GM12878 (cell line): ENCODE measurements around the gene NET1. TPM values are rescaled to one million over a fixed set of nuclear protein-coding genes. Genes with fewer than 3 reads are reported as not detected.

Experiments
- ATAC-seq: fragments of 200-7000 bp; cut with Tn5 transposase; 3 replicates; pipeline ENCODE4 v1.9.1; 2020; ENCODE audit warnings: mild to moderate bottlenecking, moderate library complexity
- BruUV-seq: library from RNA; stranded (reverse); fragments of 400-500 nt; replicated peaks from 2 replicates; lab custom pipeline; 2021; lab: Mats Ljungman, UMichigan
- CTCF ChIA-PET: fragments of 300-600 bp; sonication (Branson Sonifier 250); formaldehyde crosslinking; extraction: SDS; loops from one replicate; lab custom pipeline; 2021; ENCODE audit warnings: inconsistent platforms; lab: Yijun Ruan, JAX
- POLR2A ChIA-PET: fragments of 350-600 bp; formaldehyde crosslinking; extraction: SDS; loops from one replicate; lab custom pipeline; 2021; ENCODE audit warnings: inconsistent platforms; lab: Charles Lee
- RAD21 ChIA-PET: fragments of 300-600 bp; sonication (Branson Sonifier 250); formaldehyde crosslinking; loops from one replicate; lab custom pipeline; 2023; ENCODE audit warnings: antibody characterized with exemption; ENCODE audit not compliant: unreplicated experiment; lab: Charles Lee
- SMC1A ChIA-PET: fragments of 300-600 bp; sonication (Branson Sonifier 250); formaldehyde crosslinking; loops from one replicate; lab custom pipeline; 2023; ENCODE audit not compliant: unreplicated experiment, uncharacterized antibody; lab: Charles Lee
- DNase-seq: peaks from one replicate; pipeline ENCODE4 v3.0.0-alpha.2; 2011; ENCODE audit warnings: low read depth, low spot score
- FAIRE-seq: peaks from 3 replicates; lab custom pipeline; 2011; peaks lifted over from hg19 to GRCh38; lab: Jason Lieb, UNC
- H2AFZ ChIP-seq: 2 replicates; pipeline ENCODE4 v1.6.0; 2011; ENCODE audit warnings: low read depth, low read length, control low read depth; ENCODE audit not compliant: control insufficient read depth
- H3K27ac ChIP-seq: 2 replicates; pipeline ENCODE4 v1.5.1; 2011; ENCODE audit warnings: control low read depth; ENCODE audit not compliant: control insufficient read depth, insufficient read depth
- H3K27me3 ChIP-seq, 2 experiments: replicated peaks in 1 of 2; 2 replicates each; pipeline versions ENCODE4 v1.6.0 to v1.6.1; 2011; ENCODE audit warnings: low read length in 1 of 2; ENCODE audit not compliant: control insufficient read depth in 2 of 2, insufficient read depth in 2 of 2
- H3K36me3 ChIP-seq, 2 experiments: 2 replicates each; pipeline ENCODE4 v1.5.1; 2011; ENCODE audit warnings: low read length in 1 of 2; ENCODE audit not compliant: control insufficient read depth in 2 of 2, insufficient read depth in 2 of 2
- H3K4me1 ChIP-seq: 2 replicates; pipeline ENCODE4 v1.6.1; 2011; ENCODE audit warnings: mild to moderate bottlenecking, low read length, moderate library complexity, mixed read lengths; ENCODE audit not compliant: control insufficient read depth, insufficient read depth
- H3K4me2 ChIP-seq: 2 replicates; pipeline ENCODE4 v1.6.0; 2011; ENCODE audit warnings: control low read depth; ENCODE audit not compliant: control insufficient read depth, insufficient read depth
- H3K4me3 ChIP-seq: fragments of 200-600 bp; sonication (generic); 2 replicates; pipeline ENCODE4 v1.5.1; 2016
- H3K79me2 ChIP-seq: 2 replicates; pipeline ENCODE4 v1.6.0; 2011; ENCODE audit warnings: low read length; ENCODE audit not compliant: control insufficient read depth, insufficient read depth
- H3K9ac ChIP-seq: 2 replicates; pipeline ENCODE4 v1.8.0; 2011; ENCODE audit warnings: low read length, control low read depth, mixed read lengths; ENCODE audit not compliant: control insufficient read depth, insufficient read depth
- H3K9me3 ChIP-seq: replicated peaks from 3 replicates; pipeline ENCODE4 v1.5.1; 2011; ENCODE audit warnings: mild to moderate bottlenecking, low read length; ENCODE audit not compliant: control insufficient read depth, insufficient read depth
- H4K20me1 ChIP-seq: 2 replicates; pipeline ENCODE4 v1.6.0; 2011; ENCODE audit not compliant: control insufficient read depth, insufficient read depth
- EZH2 ChIP-seq: IDR thresholded peaks from 2 replicates; pipeline ENCODE4 v1.6.1; 2012; ENCODE audit warnings: low read depth, mild to moderate bottlenecking, control low read depth, inconsistent platforms, low read length, borderline replicate concordance; ENCODE audit not compliant: control insufficient read depth
- FOS ChIP-seq: IDR thresholded peaks from 3 replicates; pipeline ENCODE4 v1.6.1; 2011; ENCODE audit warnings: borderline replicate concordance; ENCODE audit not compliant: insufficient read length; ENCODE audit errors: extremely low read depth
- IRF4 ChIP-seq: IDR thresholded peaks from 2 replicates; pipeline ENCODE4 v1.6.1; 2011; ENCODE audit warnings: low read depth, low read length
- KAT2A ChIP-seq: conservative IDR thresholded peaks from 2 replicates; pipeline ENCODE4 v1.6.1; 2011; ENCODE audit warnings: low read depth, low read length; ENCODE audit not compliant: control insufficient read depth
- NFYB ChIP-seq: IDR thresholded peaks from 2 replicates; pipeline ENCODE4 v1.6.1; 2011; ENCODE audit warnings: low read depth, mild to moderate bottlenecking, low read length, improper control_type of control experiment, moderate library complexity; ENCODE audit not compliant: insufficient read depth
- PML ChIP-seq: IDR thresholded peaks from 2 replicates; pipeline ENCODE4 v1.6.1; 2012; ENCODE audit warnings: low read length, inconsistent platforms
- RAD51 ChIP-seq: fragments of 450-650 bp; IDR thresholded peaks from 2 replicates; pipeline ENCODE4 v1.6.1; 2016; ENCODE audit warnings: moderate library complexity, mild to moderate bottlenecking, inconsistent platforms
- SP1 ChIP-seq: IDR thresholded peaks from one replicate; pipeline ENCODE4 v1.6.1; 2011; ENCODE audit warnings: low read depth, low read length
- ZNF384 ChIP-seq: IDR thresholded peaks from 2 replicates; pipeline ENCODE4 v1.6.1; 2012; ENCODE audit warnings: low read depth, mild to moderate bottlenecking, low read length, improper control_type of control experiment, borderline replicate concordance
- WGBS: methylation state at CpG from one replicate; pipeline ENCODE4 v1.1.6; 2016; ENCODE audit warnings: low lambda C conversion rate; ENCODE audit not compliant: insufficient replicate concordance, insufficient coverage; ENCODE audit errors: missing lambda C conversion rate; 5-methylcytosine and 5-hydroxymethylcytosine counted together
- in situ Hi-C: fragments of 300-500 bp; cut with MboI; formaldehyde crosslinking; loops from 9 replicates; pipeline ENCODE4 v1.14.3; 2018; ENCODE audit warnings: mixed read lengths
- intact Hi-C: fragments of 100-400 bp; cut with micrococcal nuclease; formaldehyde crosslinking; loops from one replicate; pipeline ENCODE4 v1.14.2; 2022; ENCODE audit not compliant: unreplicated experiment
- polyA plus RNA-seq, 11 experiments: library from polyadenylated mRNA; depleted of rRNA in 4 of 11; unstranded in 6 of 11; stranded (reverse) in 5 of 11; fragments of >200 nt; fragmentation: Nextera tagmentation in 4 of 11; fragmentation: Illumina TruSeq in 1 of 11; extraction: Ambion mirVana in 4 of 11; extraction: Trizol in 1 of 11; gene quantifications; 1 replicate in 1 of 11; 2 replicates in 10 of 11; pipeline versions ENCODE4 v1.2.1 to v1.2.3, GENCODE V29; 2011 to 2016; ENCODE audit warnings: inconsistent platforms in 2 of 11, missing spikeins in 2 of 11, low read depth in 1 of 11
- total RNA-seq, 4 experiments: library from RNA; depleted of rRNA in 3 of 4; stranded (reverse); fragments of >200 nt in 3 of 4; fragmentation: Illumina TruSeq in 1 of 4; extraction: Trizol in 1 of 4; gene quantifications; 2 replicates each; pipeline versions ENCODE4 v1.2.1 to v1.2.3, GENCODE V29; 2013 to 2021
- TF ChIP-seq, protein P1 (sequence below): fragments of 450-650 bp; IDR thresholded peaks from 2 replicates; pipeline ENCODE4 v1.6.1; 2016; ENCODE audit warnings: mild to moderate bottlenecking
- TF ChIP-seq, protein P2 (sequence below): fragments of 450-650 bp; IDR thresholded peaks from 2 replicates; pipeline ENCODE4 v1.6.1; 2017; ENCODE audit warnings: mild to moderate bottlenecking

Gene NET1
- total and polyA plus RNA-seq, 10 of the 15 experiments (the other 5 are each of a cell fraction or from before 2014, with no cell fraction given), result 6.5 to 22.7 (median 18.4) TPM

GRCh38 chr10:5400468-5401240, 11.7 kb upstream of the NET1 start:
- Histone ChIP-seq H3K27ac (no peak overlapping the region), H4K20me1 (no peaks in the 10 kb centered on the region), H3K9me3 (no peaks in the 10 kb centered on the region), H3K79me2 (no peaks in the 10 kb centered on the region), H3K36me3 (no peaks in the 10 kb centered on the region), H2AFZ (no peak overlapping the region), H3K27me3 (peaks cover 0 to 5% of the 10 kb centered on the region in 2 experiments; a peak in 2 of 4 replicates), H3K9ac (no peak overlapping the region), H3K4me3 (no peak overlapping the region), H3K4me1 (no peaks in the 10 kb centered on the region)
- BruUV-seq, result no TSS peak
- 47% methylated on average over 9 of the region's 9 CpGs for WGBS
- FAIRE-seq (no peak), DNase-seq (no peak), ATAC-seq (no peak)
- ChIA-PET CTCF (interaction anchor here (1.1 to 1.3 kb wide), 2 partner anchors 17 to 222 kb away, joined by 4 read pairs; no protein-coding TSS in a partner anchor), SMC1A (interaction anchor here (1.3 kb wide), 1 partner anchor 33 kb away, joined by 4 read pairs; no protein-coding TSS in a partner anchor), POLR2A (no interaction called here)
- in situ Hi-C loops, result no loop called here
- intact Hi-C loops, result no loop called here
- no peak for TF ChIP-seq EZH2
- TF ChIP-seq NFYB, result no peak
- TF ChIP-seq, protein P1, sequence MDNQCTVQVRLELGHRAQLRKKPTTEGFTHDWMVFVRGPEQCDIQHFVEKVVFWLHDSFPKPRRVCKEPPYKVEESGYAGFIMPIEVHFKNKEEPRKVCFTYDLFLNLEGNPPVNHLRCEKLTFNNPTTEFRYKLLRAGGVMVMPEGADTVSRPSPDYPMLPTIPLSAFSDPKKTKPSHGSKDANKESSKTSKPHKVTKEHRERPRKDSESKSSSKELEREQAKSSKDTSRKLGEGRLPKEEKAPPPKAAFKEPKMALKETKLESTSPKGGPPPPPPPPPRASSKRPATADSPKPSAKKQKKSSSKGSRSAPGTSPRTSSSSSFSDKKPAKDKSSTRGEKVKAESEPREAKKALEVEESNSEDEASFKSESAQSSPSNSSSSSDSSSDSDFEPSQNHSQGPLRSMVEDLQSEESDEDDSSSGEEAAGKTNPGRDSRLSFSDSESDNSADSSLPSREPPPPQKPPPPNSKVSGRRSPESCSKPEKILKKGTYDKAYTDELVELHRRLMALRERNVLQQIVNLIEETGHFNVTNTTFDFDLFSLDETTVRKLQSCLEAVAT, result no peak
- no peak for TF ChIP-seq ZNF384
- no peak for TF ChIP-seq FOS
- no peak for TF ChIP-seq KAT2A
- TF ChIP-seq, protein P2, sequence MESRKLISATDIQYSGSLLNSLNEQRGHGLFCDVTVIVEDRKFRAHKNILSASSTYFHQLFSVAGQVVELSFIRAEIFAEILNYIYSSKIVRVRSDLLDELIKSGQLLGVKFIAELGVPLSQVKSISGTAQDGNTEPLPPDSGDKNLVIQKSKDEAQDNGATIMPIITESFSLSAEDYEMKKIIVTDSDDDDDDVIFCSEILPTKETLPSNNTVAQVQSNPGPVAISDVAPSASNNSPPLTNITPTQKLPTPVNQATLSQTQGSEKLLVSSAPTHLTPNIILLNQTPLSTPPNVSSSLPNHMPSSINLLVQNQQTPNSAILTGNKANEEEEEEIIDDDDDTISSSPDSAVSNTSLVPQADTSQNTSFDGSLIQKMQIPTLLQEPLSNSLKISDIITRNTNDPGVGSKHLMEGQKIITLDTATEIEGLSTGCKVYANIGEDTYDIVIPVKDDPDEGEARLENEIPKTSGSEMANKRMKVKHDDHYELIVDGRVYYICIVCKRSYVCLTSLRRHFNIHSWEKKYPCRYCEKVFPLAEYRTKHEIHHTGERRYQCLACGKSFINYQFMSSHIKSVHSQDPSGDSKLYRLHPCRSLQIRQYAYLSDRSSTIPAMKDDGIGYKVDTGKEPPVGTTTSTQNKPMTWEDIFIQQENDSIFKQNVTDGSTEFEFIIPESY, result no peak
- no peak for TF ChIP-seq SP1
- no peak for TF ChIP-seq RAD51
- TF ChIP-seq PML, result no peak
- no peak for TF ChIP-seq IRF4
- TF ChIP-seq, all 136 proteins: peak for 0
- H3K4me2 ChIP-seq, result no peak overlapping the region
- RAD21 ChIA-PET, result no interaction called here
